Testis (tissue), 5 donors: ENCODE results near the gene CSF3R. TPM values are rescaled to one million over a fixed set of nuclear protein-coding genes. Genes with fewer than 3 reads are reported as not detected.

ENCODE experiments used
- DNase-seq: peaks from one replicate; pipeline ENCODE4 v3.0.0-alpha.2; 2019
- H3K27ac ChIP-seq, 2 donors: fragments of 200-600 bp; sonication (generic); one replicate each; pipeline ENCODE4 v1.5.1; 2019
- H3K27me3 ChIP-seq: fragments of 200-600 bp; sonication (generic); one replicate; pipeline ENCODE4 v1.5.1; 2019
- H3K36me3 ChIP-seq: fragments of 200-600 bp; sonication (generic); one replicate; pipeline ENCODE4 v1.5.1; 2017; ENCODE audit warnings: low read depth; ENCODE audit errors: missing control alignments
- H3K4me1 ChIP-seq: fragments of 200-600 bp; sonication (generic); one replicate; pipeline ENCODE4 v1.5.1; 2019
- H3K4me3 ChIP-seq, 2 donors: fragments of 200-600 bp; sonication (generic); one replicate each; pipeline ENCODE4 v1.5.1; 2017 to 2019
- H3K9me3 ChIP-seq: fragments of 200-600 bp; sonication (generic); one replicate; pipeline ENCODE4 v1.5.1; 2017
- CTCF ChIP-seq, 3 experiments: fragments of 450-650 bp in 2 of 3; fragments of 200-600 bp in 1 of 3; sonication (generic) in 1 of 3; IDR thresholded peaks; one replicate each; pipeline ENCODE4 v1.5.1; 2016 to 2019; ENCODE audit warnings: antibody characterized with exemption in 3 of 3, mild to moderate bottlenecking in 2 of 3, moderate library complexity in 1 of 3
- POLR2A ChIP-seq: fragments of 450-650 bp; IDR thresholded peaks from one replicate; pipeline ENCODE4 v1.6.1; 2017; ENCODE audit warnings: antibody characterized with exemption, mild to moderate bottlenecking, moderate library complexity
- WGBS, 2 donors: methylation state at CpG; one replicate each; pipeline ENCODE4 v1.1.5; 2018; 5-methylcytosine and 5-hydroxymethylcytosine counted together
- intact Hi-C: fragments of 100-400 bp; cut with DNase I; formaldehyde crosslinking; loops from one replicate; pipeline ENCODE4 v1.15.1; 2023; ENCODE audit warnings: low total_unique reads
- long read RNA-seq, 2 donors: transcript quantifications; one replicate each; lab custom pipeline, GENCODE V29; 2026
- polyA plus RNA-seq: library from polyadenylated mRNA; stranded (reverse); fragments of 350-450 nt; fragmentation: Illumina TruSeq; extraction: RNeasy Lipid Tissue Mini Kit (QIAGEN cat#74804); gene quantifications from one replicate; pipeline ENCODE4 v1.2.3, GENCODE V29; 2014; ENCODE audit warnings: low read depth, low replicate concordance; ENCODE audit not compliant: insufficient read depth
- total RNA-seq, 2 donors: library from RNA; depleted of rRNA; stranded (reverse); fragments of >200 nt; gene quantifications; one replicate each; pipeline ENCODE4 v1.2.3, GENCODE V29; 2016

Gene CSF3R
- total RNA-seq, result 1 to 10 TPM; 2.0 to 4.9 TPM
- 3.8 TPM for polyA plus RNA-seq
- long read RNA-seq, donor 1, partial matches to known transcripts, result 0 of 2 reads
- long read RNA-seq, donor 1, other reads (novel, unspliced or antisense), result 0 of 2 reads
- long read RNA-seq, donor 2, result 0 reads

DNA sequence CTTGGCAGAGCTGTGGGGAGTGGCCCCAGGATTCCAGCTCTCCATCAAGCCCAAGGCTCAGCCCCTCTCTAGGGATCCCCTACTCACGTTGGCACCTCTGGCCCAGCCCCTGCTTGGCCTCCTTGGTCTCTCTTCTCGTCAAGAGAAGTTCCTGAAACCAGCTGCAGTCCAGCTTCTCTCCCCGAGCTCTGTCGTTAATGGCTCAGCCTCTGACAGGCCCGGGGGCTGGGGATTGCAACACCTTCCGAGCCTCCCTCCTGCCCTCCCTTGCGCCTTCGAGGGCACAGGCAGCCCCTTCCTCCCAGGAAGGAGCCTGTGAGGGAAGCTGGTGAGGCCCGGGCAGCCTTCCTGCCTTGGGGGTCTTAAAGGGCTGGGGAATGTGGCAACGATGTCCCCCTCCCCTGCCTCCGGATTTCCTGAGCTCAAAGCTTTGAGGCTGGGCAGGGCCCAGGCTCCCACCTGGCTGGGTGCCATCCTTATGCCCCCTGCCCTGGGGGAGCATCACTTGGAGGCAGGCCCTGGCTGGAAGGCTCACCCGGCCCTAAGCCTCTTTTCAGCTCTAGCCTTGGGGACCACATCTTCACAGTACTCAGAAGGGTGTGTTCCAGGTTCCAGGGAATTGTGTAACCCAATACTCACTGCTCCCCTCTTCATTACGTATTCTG, at the start of gene CSF3R:
Gene CSF3R, minus strand, starts transcription at position 190 of the 665 bp plus-strand sequence. CDS start 3,417 bp downstream, outside the sequence.
- no peaks in the 10 kb centered on the region for H3K9me3 ChIP-seq
- TF ChIP-seq CTCF (IDR thresholded peaks at IDR 0.05), result no peak
- no peak for TF ChIP-seq POLR2A
- no peak for DNase-seq
- H3K4me1 ChIP-seq, result no peaks in the 10 kb centered on the region
- H3K27me3 ChIP-seq, result no peaks in the 10 kb centered on the region
- H3K27ac ChIP-seq, result no peak within 1 kb of the TSS
- WGBS, 2 donors, result 58 to 65% methylated on average over 9 to 13 of the region's 13 CpGs
- H3K36me3 ChIP-seq, result no peaks in the 10 kb centered on the region
- H3K4me3 ChIP-seq, result no peak within 1 kb of the TSS
- intact Hi-C loops, result no loop called here

DNA sequence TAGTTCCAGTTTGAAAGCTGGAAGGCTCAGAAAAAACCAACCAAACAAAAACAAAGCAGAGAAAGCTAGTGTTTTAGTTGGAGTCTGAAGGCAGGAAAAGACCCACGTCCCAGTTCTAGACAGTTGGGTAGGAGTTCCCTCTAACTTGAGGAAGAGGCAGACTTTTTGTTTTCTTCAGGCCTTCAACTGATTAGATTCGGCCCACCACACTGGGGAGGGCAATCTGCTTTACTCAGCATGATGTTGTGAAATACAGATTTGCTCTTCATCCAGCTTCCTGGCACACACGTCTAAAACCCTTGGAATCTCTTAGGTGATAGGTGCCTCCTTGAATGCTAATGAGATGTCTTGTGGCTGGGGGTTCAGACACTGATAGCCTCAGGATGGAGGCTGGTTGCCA, 49.1 kb upstream of the CSF3R start:
- H3K27ac ChIP-seq, result no peak overlapping the region
- H3K4me3 ChIP-seq, result no peak overlapping the region
- no peaks in the 10 kb centered on the region for H3K4me1 ChIP-seq
- H3K9me3 ChIP-seq, result no peaks in the 10 kb centered on the region
- H3K27me3 ChIP-seq, result no peaks in the 10 kb centered on the region
- no peak for DNase-seq
- TF ChIP-seq CTCF (IDR thresholded peaks at IDR 0.05), result no peak
- intact Hi-C loops, result no loop called here
- WGBS, 2 donors, result 61 to 73% methylated on average over 3 of the region's 3 CpGs
- no peaks in the 10 kb centered on the region for H3K36me3 ChIP-seq

DNA sequence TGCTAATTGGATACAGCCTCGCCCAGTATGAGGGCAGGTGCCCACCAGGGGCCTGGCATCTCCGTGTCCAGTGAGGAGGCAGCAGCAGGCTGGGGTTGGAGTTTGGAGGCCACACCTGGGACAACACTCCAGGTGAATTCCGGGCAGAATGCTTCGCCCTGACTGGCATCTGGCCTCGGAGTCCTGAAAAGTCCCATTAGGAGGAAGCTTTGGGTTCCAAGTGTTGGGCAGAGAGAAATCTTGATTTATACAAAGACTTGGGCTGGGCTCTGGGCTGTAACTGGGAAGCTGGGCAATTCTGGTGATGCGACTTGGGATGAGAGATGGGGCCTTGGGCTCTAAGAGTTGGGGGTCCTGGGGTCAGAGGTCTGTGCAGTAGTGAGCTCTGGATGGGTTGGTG, 48.1 kb upstream of the CSF3R start:
- WGBS, 2 donors, result 84 to 89% methylated on average over 4 to 6 of the region's 6 CpGs
- Histone ChIP-seq H3K36me3 (no peaks in the 10 kb centered on the region), H3K4me3 (no peak overlapping the region), H3K27me3 (no peaks in the 10 kb centered on the region), H3K4me1 (no peaks in the 10 kb centered on the region), H3K27ac (no peak overlapping the region), H3K9me3 (no peaks in the 10 kb centered on the region)
- intact Hi-C loops, result no loop called here
- no peak for DNase-seq
- no peak for TF ChIP-seq POLR2A
- TF ChIP-seq CTCF (IDR thresholded peaks at IDR 0.05), result no peak

DNA sequence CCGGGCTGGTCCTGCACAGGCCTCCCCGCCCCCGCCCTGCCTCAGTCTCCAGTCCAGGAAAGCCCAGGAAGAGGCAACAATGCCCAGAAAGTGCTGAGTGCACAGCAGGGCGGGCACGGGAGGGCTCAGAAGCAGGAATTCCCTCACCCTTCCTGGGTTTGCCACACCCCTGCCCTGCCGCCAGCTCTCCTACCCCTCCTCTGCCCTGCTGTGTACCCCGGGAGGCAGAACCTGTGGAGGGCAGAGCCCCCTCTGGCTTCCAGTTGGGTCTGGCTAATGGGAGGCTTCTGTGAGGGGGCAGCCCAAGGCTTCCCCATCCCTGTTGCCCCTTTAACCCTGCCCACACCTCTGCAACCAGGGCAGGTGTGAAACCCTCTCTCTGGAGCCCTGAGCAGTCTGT, 47.5 kb upstream of the CSF3R start:
- Histone ChIP-seq H3K27me3 (no peaks in the 10 kb centered on the region), H3K9me3 (no peaks in the 10 kb centered on the region), H3K36me3 (no peaks in the 10 kb centered on the region), H3K27ac (no peak overlapping the region), H3K4me1 (no peaks in the 10 kb centered on the region), H3K4me3 (no peak overlapping the region)
- no peak for DNase-seq
- no peak for TF ChIP-seq POLR2A
- TF ChIP-seq CTCF (IDR thresholded peaks at IDR 0.05), result no peak
- intact Hi-C loops, result no loop called here
- 79 to 82% methylated on average over 6 to 7 of the region's 7 CpGs for WGBS, 2 donors

DNA sequence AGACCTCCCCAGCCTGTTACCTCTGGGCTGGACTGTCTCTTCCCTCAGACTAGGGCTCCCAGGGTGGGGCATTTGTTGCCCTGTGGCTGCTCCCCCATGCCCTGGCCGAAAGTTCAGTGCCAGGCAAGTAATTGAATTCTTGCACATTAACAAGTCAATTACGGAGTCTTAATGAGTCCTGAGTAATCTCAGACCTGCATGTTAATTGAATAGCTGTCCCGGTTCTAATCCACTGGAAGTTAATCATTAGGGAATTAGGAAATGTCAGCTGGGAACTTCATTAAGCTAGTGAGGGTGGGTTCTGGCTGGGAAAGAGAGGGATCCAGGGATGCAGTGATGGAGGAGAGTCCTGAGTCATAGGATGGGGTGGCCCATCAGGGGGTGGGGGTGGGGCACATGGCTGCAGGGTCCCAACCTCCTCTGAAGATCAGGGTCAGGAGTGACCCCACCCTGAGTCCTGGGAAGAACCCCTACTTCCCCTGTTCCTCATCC, 47.1 kb upstream of the CSF3R start:
- H3K27me3 ChIP-seq, result no peaks in the 10 kb centered on the region
- H3K9me3 ChIP-seq, result no peaks in the 10 kb centered on the region
- TF ChIP-seq POLR2A (no peak), CTCF (IDR thresholded peaks at IDR 0.05) (no peak)
- DNase-seq, result no peak
- no peak overlapping the region for H3K27ac ChIP-seq
- WGBS, 2 donors, result 46 to 49% methylated on average over 3 of the region's 3 CpGs
- no peak overlapping the region for H3K4me3 ChIP-seq
- H3K4me1 ChIP-seq, result no peaks in the 10 kb centered on the region
- H3K36me3 ChIP-seq, result no peaks in the 10 kb centered on the region
- intact Hi-C loops, result no loop called here
